HS-5 (cell line): ENCODE measurements around the gene SYT14.

Source experiments
- DNase-seq: peaks from one replicate; pipeline ENCODE4 v3.0.0-alpha.2; 2012; ENCODE audit warnings: low read depth

The SYT14 gene

DNA sequence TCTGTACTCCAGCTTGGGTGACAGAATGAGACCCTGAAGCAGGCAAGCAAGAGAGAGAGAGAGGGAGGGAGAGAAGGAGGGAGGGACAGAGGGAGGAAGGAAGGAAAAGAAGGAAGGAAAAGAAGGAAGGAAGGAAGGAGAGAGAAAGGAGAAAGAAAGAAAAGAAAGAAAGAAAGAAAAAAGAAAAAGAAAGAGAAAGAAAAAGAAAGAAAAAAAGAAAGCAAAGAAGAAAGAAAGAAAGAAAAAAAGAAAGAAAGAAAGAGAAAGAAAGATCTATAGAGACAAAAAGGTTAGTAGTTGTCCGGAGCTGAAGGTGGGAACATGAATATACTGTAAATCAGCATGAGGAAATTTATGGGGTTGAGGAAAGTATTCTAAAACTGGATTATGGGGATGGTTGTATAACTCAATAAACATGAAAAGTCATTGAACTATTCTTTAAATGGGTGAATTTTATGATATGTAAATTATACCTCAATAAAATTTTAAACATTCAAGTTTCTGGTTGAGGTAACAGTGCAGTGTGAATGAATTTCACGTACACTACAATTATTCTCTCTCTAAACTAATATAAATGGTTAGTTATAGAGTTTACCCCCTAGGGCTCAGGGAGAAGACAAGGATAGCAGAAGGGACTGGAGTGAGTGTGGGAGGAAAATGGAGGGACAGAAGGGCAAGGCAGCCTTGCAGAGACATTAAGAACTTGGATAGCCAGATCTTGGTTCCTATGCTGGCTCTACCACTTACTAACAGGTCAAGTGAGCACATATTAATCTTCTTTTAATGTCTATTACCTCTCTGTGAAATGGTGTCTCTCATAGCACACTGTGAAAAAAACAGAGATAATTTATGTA lies 269.8 kb downstream of the SYT14 start:
- DNase-seq = no peak

DNA sequence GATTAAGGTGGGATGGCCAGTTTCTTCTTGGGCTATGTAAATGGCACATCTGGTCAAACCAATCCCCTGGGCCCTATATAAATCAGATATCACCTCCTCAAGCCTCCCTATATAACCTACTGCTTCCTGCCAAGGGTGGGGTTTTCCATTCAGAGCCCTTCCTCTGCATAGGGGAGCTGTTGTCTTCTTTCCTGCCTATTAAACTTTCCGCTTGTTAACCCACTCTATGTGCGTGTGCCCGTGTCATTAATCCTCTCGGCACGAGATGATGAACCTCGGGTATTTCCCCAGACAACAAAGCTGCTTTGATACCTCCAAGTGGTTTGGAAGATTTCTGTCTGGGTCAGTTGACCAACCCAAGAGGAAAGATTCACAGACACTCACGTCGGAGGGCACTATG lies 275.3 kb downstream of the SYT14 start:
- no peak for DNase-seq

DNA sequence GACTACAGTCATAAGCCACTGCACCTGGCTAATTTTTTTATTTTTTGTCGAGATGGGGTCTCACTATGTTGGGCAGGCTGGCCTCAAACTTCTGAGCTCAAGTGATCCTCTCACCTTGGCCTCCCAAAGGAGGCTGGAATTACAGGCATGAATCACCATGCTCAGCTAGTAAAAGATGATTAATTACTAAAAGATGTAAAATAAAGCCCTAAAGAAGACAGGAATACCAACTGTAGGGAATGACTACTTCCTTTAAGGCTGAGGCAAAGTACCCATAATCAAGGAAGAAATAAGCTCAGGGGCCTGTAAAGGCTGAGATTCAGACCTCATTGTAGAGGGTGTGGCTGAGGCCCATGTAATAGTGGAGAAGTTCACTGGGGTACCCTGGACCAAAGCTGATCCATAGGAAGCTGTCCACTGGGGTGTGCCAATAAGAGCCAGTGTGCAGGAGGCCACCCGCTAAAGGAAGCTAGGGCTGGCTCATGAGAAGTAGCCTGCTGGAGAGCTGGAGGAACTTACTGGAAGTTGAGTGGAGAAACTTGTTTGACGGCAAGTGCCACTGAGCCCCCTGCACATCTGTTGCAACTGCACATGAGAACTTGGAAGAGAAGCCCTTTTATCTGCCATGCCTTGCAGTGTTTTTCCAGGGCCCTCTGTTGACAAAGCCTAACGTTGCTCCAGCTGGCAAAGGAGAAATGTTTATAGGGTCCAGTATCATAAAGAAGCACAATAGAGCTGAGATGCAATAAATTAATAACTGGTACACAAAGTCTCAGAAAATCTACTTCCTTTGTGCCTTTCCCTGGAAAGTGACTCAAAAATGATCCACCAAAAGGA lies 276.8 kb downstream of the SYT14 start:
- DNase-seq = no peak

- no peak for DNase-seq
Observed at GRCh38 chr1:210217482-210217881, 279.5 kb downstream of the SYT14 start.

DNA sequence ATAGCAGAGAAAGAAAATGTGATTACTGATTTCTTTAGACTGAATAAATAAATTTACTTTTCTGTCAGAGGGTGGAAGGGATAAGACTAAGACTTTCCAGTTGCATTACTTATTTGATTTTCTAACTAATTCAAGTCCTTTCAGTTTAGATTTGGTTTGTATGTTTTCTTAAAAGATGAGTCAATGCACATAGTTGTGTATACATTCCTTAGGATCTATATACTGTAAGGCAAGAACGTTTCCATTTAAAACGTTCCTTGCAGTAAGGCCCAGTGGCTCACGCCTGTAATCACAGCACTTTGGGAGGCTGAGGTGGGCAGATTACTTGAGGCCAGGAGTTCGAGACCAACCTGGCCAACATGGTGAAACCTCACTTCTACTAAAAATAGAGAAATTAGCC lies 280.0 kb downstream of the SYT14 start:
- no peak for DNase-seq
